ENCODE results near the gene MRPL20.

DNA sequence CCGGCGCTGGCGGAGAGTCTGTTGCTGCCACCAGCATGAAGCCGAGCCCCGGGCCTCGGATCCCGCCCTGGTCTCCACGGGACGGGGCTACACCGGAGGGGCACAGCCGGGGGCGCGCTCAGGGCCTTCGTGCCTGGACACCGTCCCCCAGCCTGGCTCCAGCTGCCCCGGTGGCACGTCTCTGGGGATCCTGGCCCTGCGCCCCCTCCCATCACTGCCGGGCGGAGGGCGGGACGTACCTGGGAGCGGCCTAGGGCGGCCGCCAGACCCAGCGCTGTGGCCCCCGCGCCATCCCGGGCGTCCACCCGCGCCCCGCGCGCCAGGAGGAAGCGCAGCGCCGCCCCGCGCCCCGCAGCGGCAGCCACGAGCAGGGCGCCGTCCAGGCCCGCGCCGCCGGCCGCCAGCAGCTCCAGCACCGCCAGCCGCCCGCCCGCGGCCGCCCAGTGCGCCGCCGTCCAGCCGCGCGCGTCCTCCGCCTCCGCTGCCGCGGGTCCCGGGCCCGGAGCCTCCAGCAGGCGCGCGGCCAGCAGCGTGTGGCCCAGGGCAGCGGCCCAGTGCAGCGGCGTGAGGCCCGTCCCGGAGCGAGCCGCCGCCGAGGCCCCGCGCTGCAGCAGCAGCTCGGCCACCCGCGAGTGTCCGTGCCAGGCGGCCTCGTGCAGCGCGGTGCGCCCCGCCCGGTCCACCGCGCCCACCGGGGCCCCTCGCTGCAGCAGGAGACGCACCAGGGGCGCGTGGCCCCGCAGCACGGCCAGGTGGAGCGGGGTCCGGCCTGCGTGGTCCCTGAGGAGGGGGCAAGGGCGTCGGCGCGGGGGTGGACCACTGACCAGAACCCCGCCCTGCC is 12.9 kb upstream of the MRPL20 start:
- TF ChIP-seq, protein P1, sequence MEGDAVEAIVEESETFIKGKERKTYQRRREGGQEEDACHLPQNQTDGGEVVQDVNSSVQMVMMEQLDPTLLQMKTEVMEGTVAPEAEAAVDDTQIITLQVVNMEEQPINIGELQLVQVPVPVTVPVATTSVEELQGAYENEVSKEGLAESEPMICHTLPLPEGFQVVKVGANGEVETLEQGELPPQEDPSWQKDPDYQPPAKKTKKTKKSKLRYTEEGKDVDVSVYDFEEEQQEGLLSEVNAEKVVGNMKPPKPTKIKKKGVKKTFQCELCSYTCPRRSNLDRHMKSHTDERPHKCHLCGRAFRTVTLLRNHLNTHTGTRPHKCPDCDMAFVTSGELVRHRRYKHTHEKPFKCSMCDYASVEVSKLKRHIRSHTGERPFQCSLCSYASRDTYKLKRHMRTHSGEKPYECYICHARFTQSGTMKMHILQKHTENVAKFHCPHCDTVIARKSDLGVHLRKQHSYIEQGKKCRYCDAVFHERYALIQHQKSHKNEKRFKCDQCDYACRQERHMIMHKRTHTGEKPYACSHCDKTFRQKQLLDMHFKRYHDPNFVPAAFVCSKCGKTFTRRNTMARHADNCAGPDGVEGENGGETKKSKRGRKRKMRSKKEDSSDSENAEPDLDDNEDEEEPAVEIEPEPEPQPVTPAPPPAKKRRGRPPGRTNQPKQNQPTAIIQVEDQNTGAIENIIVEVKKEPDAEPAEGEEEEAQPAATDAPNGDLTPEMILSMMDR (IDR thresholded peaks at IDR 0.05; ENCODE audit: poor library complexity, severe bottlenecking): no peak
- no peak for TF ChIP-seq POLR2AphosphoS5 (IDR thresholded peaks at IDR 0.05)
- no peak for TF ChIP-seq TAF1 (IDR thresholded peaks at IDR 0.05; ENCODE audit: low read depth)
- no peak for TF ChIP-seq MXI1 (conservative IDR thresholded peaks at IDR 0.05; ENCODE audit: poor library complexity, severe bottlenecking)
- TF ChIP-seq EZH2 (IDR thresholded peaks at IDR 0.05; ENCODE audit: borderline replicate concordance, insufficient read depth, low read length, poor library complexity, severe bottlenecking): no peak
- no peak for TF ChIP-seq EP300 (conservative IDR thresholded peaks at IDR 0.05; ENCODE audit: poor library complexity, severe bottlenecking)

Measured in neural cell (in vitro differentiated cells).